Activated B cell treated with CpG ODN at 0.5 μM for 24 hours (primary cell): ENCODE measurements around the gene TBC1D1. TPM values are rescaled to one million over a fixed set of nuclear protein-coding genes. Genes with fewer than 3 reads are reported as not detected.

Experiments
- ATAC-seq: fragments of 200-7000 bp; cut with Tn5 transposase; one replicate; pipeline ENCODE4 v1.10.0; 2021; ENCODE audit warnings: low read depth, mild to moderate bottlenecking, moderate library complexity
- CTCF ChIA-PET: fragments of 350-600 bp; sonication (Branson Sonifier 250); formaldehyde crosslinking; loops from one replicate; lab custom pipeline; 2021; ENCODE audit warnings: antibody characterized with exemption; lab: Charles Lee
- POLR2A ChIA-PET: fragments of 350-600 bp; sonication (Branson Sonifier 250); formaldehyde crosslinking; loops from one replicate; lab custom pipeline; 2021; ENCODE audit warnings: antibody characterized with exemption; lab: Charles Lee
- DNase-seq: peaks from one replicate; pipeline ENCODE4 v3.0.0; 2022
- H3K27ac Mint-ChIP-seq: one replicate; pipeline ENCODE4 v1.8.0; 2020; ENCODE audit warnings: mixed read lengths
- H3K27me3 Mint-ChIP-seq: one replicate; pipeline ENCODE4 v1.8.0; 2021; ENCODE audit warnings: mixed read lengths
- H3K36me3 Mint-ChIP-seq: one replicate; pipeline ENCODE4 v1.8.0; 2021; ENCODE audit warnings: low read depth, mixed read lengths
- H3K4me1 Mint-ChIP-seq: one replicate; pipeline ENCODE4 v1.8.0; 2021; ENCODE audit warnings: mixed read lengths
- H3K4me3 Mint-ChIP-seq: one replicate; pipeline ENCODE4 v1.8.0; 2020; ENCODE audit warnings: mild to moderate bottlenecking, mixed read lengths
- H3K9me3 Mint-ChIP-seq: one replicate; pipeline ENCODE4 v1.8.0; 2020; ENCODE audit warnings: mixed read lengths
- intact Hi-C: fragments of 100-400 bp; cut with micrococcal nuclease; formaldehyde crosslinking; loops from one replicate; pipeline ENCODE4 v1.15.1; 2024
- total RNA-seq: library from RNA; stranded (reverse); gene quantifications from 2 replicates; pipeline ENCODE4 v1.2.3, GENCODE V29; 2022
- TF ChIP-seq, protein P1 (sequence below): fragments of 200-600 bp; IDR thresholded peaks from one replicate; pipeline ENCODE4 v1.8.0; 2022; ENCODE audit warnings: antibody characterized with exemption, mild to moderate bottlenecking

TBC1D1 gene
- total RNA-seq, 1 donor from 2014 or later, result 84.8 TPM

DNA sequence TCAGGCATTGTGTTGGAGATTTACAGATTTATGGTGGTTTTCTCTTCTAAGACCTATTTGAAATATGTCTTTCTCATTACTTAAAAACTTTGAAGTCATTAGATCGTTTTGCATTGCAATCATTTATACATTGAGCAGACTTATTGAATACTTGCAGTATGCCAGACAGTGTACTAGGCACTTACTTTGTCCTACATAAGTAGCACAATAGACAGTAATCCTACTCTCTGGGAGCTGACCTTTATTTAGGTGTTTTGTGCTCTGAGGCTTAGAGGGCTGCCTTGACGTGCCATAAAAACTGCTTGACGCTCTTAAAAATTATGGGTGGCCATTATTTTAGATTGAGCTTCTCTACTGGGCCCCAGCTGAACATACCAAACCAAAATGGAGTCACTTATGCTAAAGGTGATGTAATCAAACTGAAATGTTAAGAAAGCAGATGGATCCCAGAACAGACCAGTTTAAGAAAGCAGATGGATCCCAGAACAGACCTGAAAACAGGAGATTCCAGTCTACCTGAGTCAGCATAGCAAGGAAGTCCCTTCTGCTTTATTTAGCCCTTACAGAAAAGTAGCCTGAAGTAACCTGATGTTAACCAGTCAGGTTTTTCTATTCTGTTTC, 111.7 kb downstream of the TBC1D1 start:
- peaks cover 59% of the 10 kb centered on the region for H3K4me1 Mint-ChIP-seq
- H3K4me3 Mint-ChIP-seq, result no peak overlapping the region
- ATAC-seq, result no peak
- no peaks in the 10 kb centered on the region for H3K9me3 Mint-ChIP-seq
- POLR2A ChIA-PET, result no interaction called here
- peaks cover 13% of the 10 kb centered on the region for H3K36me3 Mint-ChIP-seq
- TF ChIP-seq, protein P1, sequence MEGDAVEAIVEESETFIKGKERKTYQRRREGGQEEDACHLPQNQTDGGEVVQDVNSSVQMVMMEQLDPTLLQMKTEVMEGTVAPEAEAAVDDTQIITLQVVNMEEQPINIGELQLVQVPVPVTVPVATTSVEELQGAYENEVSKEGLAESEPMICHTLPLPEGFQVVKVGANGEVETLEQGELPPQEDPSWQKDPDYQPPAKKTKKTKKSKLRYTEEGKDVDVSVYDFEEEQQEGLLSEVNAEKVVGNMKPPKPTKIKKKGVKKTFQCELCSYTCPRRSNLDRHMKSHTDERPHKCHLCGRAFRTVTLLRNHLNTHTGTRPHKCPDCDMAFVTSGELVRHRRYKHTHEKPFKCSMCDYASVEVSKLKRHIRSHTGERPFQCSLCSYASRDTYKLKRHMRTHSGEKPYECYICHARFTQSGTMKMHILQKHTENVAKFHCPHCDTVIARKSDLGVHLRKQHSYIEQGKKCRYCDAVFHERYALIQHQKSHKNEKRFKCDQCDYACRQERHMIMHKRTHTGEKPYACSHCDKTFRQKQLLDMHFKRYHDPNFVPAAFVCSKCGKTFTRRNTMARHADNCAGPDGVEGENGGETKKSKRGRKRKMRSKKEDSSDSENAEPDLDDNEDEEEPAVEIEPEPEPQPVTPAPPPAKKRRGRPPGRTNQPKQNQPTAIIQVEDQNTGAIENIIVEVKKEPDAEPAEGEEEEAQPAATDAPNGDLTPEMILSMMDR, result no peak
- H3K27ac Mint-ChIP-seq, result no peak overlapping the region
- H3K27me3 Mint-ChIP-seq, result no peaks in the 10 kb centered on the region
- CTCF ChIA-PET, result no interaction called here
- intact Hi-C loops, result no loop called here
- DNase-seq, result no peak

DNA sequence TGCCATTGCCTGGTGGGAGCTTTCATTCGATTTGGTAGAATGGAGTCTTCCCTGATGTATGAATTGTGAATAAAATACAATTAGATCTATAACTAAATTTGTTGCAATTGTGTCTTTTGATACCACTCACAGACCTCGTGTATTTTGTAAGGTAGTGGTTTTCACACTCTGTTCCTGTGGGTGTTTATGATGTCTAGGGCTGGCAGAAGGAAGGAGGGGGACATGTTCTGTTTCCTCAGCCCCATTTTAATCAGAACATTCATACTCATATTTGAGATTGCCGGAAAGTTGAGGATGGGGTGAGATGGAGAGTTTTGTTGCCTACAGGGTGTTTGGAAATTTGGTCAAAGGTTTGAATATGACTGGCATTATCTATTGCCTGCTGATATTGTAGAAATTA, 112.2 kb downstream of the TBC1D1 start:
- POLR2A ChIA-PET, result interaction anchor here (0.7 kb wide), 1 partner anchor 249 kb away, joined by 5 read pairs; no protein-coding TSS in a partner anchor

DNA sequence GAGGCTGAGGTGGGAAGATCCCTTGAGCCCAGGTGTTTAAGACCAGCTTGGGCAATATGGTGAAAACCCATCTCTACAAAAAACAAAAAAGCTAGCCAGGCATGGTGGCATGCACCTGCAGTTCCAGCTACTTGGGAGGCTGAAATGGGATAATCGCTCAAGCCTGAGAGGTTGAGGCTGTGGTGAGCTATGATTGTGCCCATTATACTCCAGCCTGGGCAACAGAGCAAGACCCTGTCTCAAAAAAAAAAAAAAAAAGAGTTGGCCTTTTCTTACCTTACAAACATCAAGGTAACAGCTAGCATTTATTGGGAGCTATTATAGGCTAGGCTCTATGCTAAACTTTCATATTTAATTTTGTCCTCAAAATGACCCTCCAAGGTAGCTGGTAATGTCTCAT, 112.7 kb downstream of the TBC1D1 start:
- DNase-seq, result no peak
- POLR2A ChIA-PET, result interaction anchor here (0.7 kb wide), 1 partner anchor 249 kb away, joined by 5 read pairs; no protein-coding TSS in a partner anchor
- CTCF ChIA-PET, result no interaction called here
- no peaks in the 10 kb centered on the region for H3K27me3 Mint-ChIP-seq
- TF ChIP-seq, protein P1, result no peak
- ATAC-seq, result no peak
- no peaks in the 10 kb centered on the region for H3K9me3 Mint-ChIP-seq
- H3K36me3 Mint-ChIP-seq, result peaks cover 10% of the 10 kb centered on the region
- H3K4me1 Mint-ChIP-seq, result peaks cover 59% of the 10 kb centered on the region
- intact Hi-C loops, result no loop called here
- H3K4me3 Mint-ChIP-seq, result no peak overlapping the region
- no peak overlapping the region for H3K27ac Mint-ChIP-seq

More for the DNA sequence above, 112.2 kb downstream of the TBC1D1 start:
- Mint-ChIP-seq H3K27ac (no peak overlapping the region), H3K36me3 (peaks cover 13% of the 10 kb centered on the region), H3K27me3 (no peaks in the 10 kb centered on the region), H3K9me3 (no peaks in the 10 kb centered on the region), H3K4me1 (peaks cover 58% of the 10 kb centered on the region), H3K4me3 (no peak overlapping the region)
- TF ChIP-seq, protein P1, result no peak
- CTCF ChIA-PET, result no interaction called here
- ATAC-seq (no peak), DNase-seq (no peak)
- intact Hi-C loops, result no loop called here

DNA sequence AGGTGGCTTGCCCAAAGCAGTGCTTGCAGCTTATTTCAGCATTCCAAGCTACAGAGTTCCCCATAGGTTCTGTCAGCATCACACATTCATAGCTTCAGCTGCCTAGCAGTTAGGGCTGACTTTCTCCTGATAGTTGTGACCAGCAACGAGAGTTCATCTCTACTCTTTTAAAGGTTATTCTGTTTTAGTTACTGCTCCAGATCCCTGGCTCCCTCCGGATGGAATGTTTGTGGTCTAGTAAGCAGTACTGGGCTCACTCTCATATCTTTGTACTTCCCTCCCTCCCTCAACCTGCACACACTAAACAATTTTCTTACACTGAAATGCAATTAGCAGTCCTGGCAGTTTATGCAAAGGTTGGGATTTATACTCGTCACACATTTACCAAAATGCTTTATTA, 113.2 kb downstream of the TBC1D1 start:
- TF ChIP-seq, protein P1, result no peak
- H3K4me3 Mint-ChIP-seq, result no peak overlapping the region
- H3K9me3 Mint-ChIP-seq, result no peaks in the 10 kb centered on the region
- no peaks in the 10 kb centered on the region for H3K27me3 Mint-ChIP-seq
- no peak for ATAC-seq
- peaks cover 10% of the 10 kb centered on the region for H3K36me3 Mint-ChIP-seq
- ChIA-PET CTCF (no interaction called here), POLR2A (no interaction called here)
- no peak overlapping the region for H3K27ac Mint-ChIP-seq
- DNase-seq, result no peak
- intact Hi-C loops, result no loop called here
- peaks cover 63% of the 10 kb centered on the region for H3K4me1 Mint-ChIP-seq

DNA sequence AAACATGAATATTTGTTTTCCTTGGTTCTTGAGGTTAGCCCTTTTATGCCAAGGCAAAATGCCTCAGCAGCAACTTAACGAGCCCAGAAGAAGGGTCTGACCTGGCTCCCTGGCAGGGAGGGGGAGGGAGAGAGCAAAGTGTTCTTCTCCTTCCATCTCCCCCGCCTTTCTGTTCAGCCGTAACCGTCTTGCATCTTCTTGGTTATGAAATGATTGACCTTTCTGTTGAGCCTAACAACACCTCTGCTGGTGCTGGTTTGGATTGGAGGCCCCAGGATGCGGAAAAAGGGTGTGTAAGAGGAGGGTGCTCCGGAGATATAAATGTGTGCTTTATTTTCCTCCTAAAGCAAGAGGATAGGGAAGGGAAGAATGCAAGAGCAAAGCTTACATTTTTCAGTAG, 114.0 kb downstream of the TBC1D1 start:
- Mint-ChIP-seq H3K9me3 (no peaks in the 10 kb centered on the region), H3K27ac (no peak overlapping the region)

More for the DNA sequence above, 114.0 kb downstream of the TBC1D1 start:
- POLR2A ChIA-PET, result no interaction called here
- Mint-ChIP-seq H3K4me3 (no peak overlapping the region), H3K27me3 (no peaks in the 10 kb centered on the region), H3K4me1 (peaks cover 61% of the 10 kb centered on the region), H3K36me3 (peaks cover 4% of the 10 kb centered on the region)
- TF ChIP-seq, protein P1, result no peak
- ATAC-seq (no peak), DNase-seq (no peak)
- intact Hi-C loops, result no loop called here
- CTCF ChIA-PET, result no interaction called here
